ENCODE results near the gene CLASP1. TPM values are rescaled to one million over a fixed set of nuclear protein-coding genes. Genes with fewer than 3 reads are reported as not detected.
"Not testable (repeated sequence)": the region's sequence is repeated elsewhere in the genome, so short reads cannot be mapped to it uniquely, and the experiment has no call there.

CLASP1 gene
- total and polyA plus RNA-seq, 2 experiments from 2014 or later = 20.1 to 37.4 TPM

GRCh38 chr2:121335294-121336290, 313.7 kb downstream of the CLASP1 start:
- H3K4me2 ChIP-seq (ENCODE audit: unreplicated experiment) = no peak overlapping the region
- H4K20me1 ChIP-seq (ENCODE audit: insufficient read depth) = no peaks in the 10 kb centered on the region
- no peaks in the 10 kb centered on the region for H3K9me2 ChIP-seq (ENCODE audit: insufficient read depth)
- no peak overlapping the region for H3K4me3 ChIP-seq
- H3K4me1 ChIP-seq (ENCODE audit: insufficient read depth) = no peaks in the 10 kb centered on the region
- H3F3A ChIP-seq (ENCODE audit: insufficient read depth) = no peaks in the 10 kb centered on the region
- no peak for DNase-seq
- H3K36me3 ChIP-seq (ENCODE audit: low read depth) = peaks cover 15% of the 10 kb centered on the region; the same call in 1 of the 2 replicates
- H3K9ac ChIP-seq = no peak overlapping the region
- in situ Hi-C loops (cut with MboI) = no loop called here
- no peak overlapping the region for H3K27ac ChIP-seq
- no peak overlapping the region for H2AFZ ChIP-seq
- TF ChIP-seq EZH2 (IDR thresholded peaks at IDR 0.05; ENCODE audit: insufficient read depth, poor library complexity, severe bottlenecking) (no peak), EZH2phosphoT487 (IDR thresholded peaks at IDR 0.05; ENCODE audit: insufficient read depth, low read depth) (no peak)
- H3K79me2 ChIP-seq (ENCODE audit: insufficient read depth) = no peaks in the 10 kb centered on the region
- no peaks in the 10 kb centered on the region for H3K27me3 ChIP-seq (replicated peaks; ENCODE audit: insufficient read depth)
- 72% methylated on average over 21 to 22 of the region's 22 CpGs for WGBS, 2 experiments (ENCODE audit: low coverage in 1 of 2, low lambda C conversion rate in 2 of 2, missing lambda C conversion rate in 2 of 2)
- H3K9me3 ChIP-seq (ENCODE audit: low read depth) = no peaks in the 10 kb centered on the region

- H4K20me1 ChIP-seq (ENCODE audit: insufficient read depth) = no peaks in the 10 kb centered on the region
- peaks cover 6% of the 10 kb centered on the region; the same call in 1 of the 2 replicates for H3K36me3 ChIP-seq (ENCODE audit: low read depth)
Measured at GRCh38 chr2:121334581-121335293, 314.5 kb downstream of the CLASP1 start.

GRCh38 chr2:121333834-121334558, 315.3 kb downstream of the CLASP1 start:
- Histone ChIP-seq H3K27me3 (replicated peaks; ENCODE audit: insufficient read depth) (peaks cover 7% of the 10 kb centered on the region; the same call in 1 of the 2 replicates), H3F3A (ENCODE audit: insufficient read depth) (no peaks in the 10 kb centered on the region), H2AFZ (no peak overlapping the region), H3K9me2 (ENCODE audit: insufficient read depth) (no peaks in the 10 kb centered on the region), H3K4me1 (ENCODE audit: insufficient read depth) (no peaks in the 10 kb centered on the region), H4K20me1 (ENCODE audit: insufficient read depth) (no peaks in the 10 kb centered on the region), H3K4me2 (ENCODE audit: unreplicated experiment) (no peak overlapping the region), H3K79me2 (ENCODE audit: insufficient read depth) (no peaks in the 10 kb centered on the region), H3K9ac (no peak overlapping the region), H3K27ac (no peak overlapping the region), H3K9me3 (ENCODE audit: low read depth) (no peaks in the 10 kb centered on the region), H3K4me3 (no peak overlapping the region), H3K36me3 (ENCODE audit: low read depth) (no peaks in the 10 kb centered on the region; the same call in 1 of the 2 replicates)
- no peak for DNase-seq
- in situ Hi-C loops (cut with MboI) = no loop called here
- TF ChIP-seq EZH2 (IDR thresholded peaks at IDR 0.05; ENCODE audit: insufficient read depth, poor library complexity, severe bottlenecking) (no peak), EZH2phosphoT487 (IDR thresholded peaks at IDR 0.05; ENCODE audit: insufficient read depth, low read depth) (no peak)
- WGBS, 2 experiments (ENCODE audit: low coverage in 1 of 2, low lambda C conversion rate in 2 of 2, missing lambda C conversion rate in 2 of 2) = 33 to 35% methylated on average over 12 of the region's 12 CpGs

More at GRCh38 chr2:121334581-121335293, 314.5 kb downstream of the CLASP1 start:
- H3F3A ChIP-seq (ENCODE audit: insufficient read depth) = no peaks in the 10 kb centered on the region
- H3K27me3 ChIP-seq (replicated peaks; ENCODE audit: insufficient read depth) = 0 out of 2 replicates have a peak, but pooled peaks cover 7% of the 10 kb centered on the region
- H3K9ac ChIP-seq = no peak overlapping the region
- no peaks in the 10 kb centered on the region for H3K79me2 ChIP-seq (ENCODE audit: insufficient read depth)
- DNase-seq = no peak
- in situ Hi-C loops (cut with MboI) = no loop called here
- no peak overlapping the region for H3K4me2 ChIP-seq (ENCODE audit: unreplicated experiment)
- TF ChIP-seq EZH2phosphoT487 (IDR thresholded peaks at IDR 0.05; ENCODE audit: insufficient read depth, low read depth) (no peak), EZH2 (IDR thresholded peaks at IDR 0.05; ENCODE audit: insufficient read depth, poor library complexity, severe bottlenecking) (no peak)
- WGBS, 2 experiments (ENCODE audit: low coverage in 1 of 2, low lambda C conversion rate in 2 of 2, missing lambda C conversion rate in 2 of 2) = 78 to 81% methylated on average over 12 to 14 of the region's 14 CpGs
- no peaks in the 10 kb centered on the region for H3K4me1 ChIP-seq (ENCODE audit: insufficient read depth)
- no peaks in the 10 kb centered on the region for H3K9me2 ChIP-seq (ENCODE audit: insufficient read depth)
- no peak overlapping the region for H3K4me3 ChIP-seq
- no peak overlapping the region for H3K27ac ChIP-seq
- no peak overlapping the region for H2AFZ ChIP-seq
- no peaks in the 10 kb centered on the region for H3K9me3 ChIP-seq (ENCODE audit: low read depth)

- no peak overlapping the region for H2AFZ ChIP-seq
- no peak for TF ChIP-seq EZH2phosphoT487 (IDR thresholded peaks at IDR 0.05; ENCODE audit: insufficient read depth, low read depth)
- TF ChIP-seq EZH2 (IDR thresholded peaks at IDR 0.05; ENCODE audit: insufficient read depth, poor library complexity, severe bottlenecking) = no peak
- H3K27me3 ChIP-seq (replicated peaks; ENCODE audit: insufficient read depth) = peaks cover 7% of the 10 kb centered on the region; the same call in 1 of the 2 replicates
- no peaks in the 10 kb centered on the region for H3K79me2 ChIP-seq (ENCODE audit: insufficient read depth)
- H3K4me1 ChIP-seq (ENCODE audit: insufficient read depth) = no peaks in the 10 kb centered on the region
- no peaks in the 10 kb centered on the region; the same call in 1 of the 2 replicates for H3K36me3 ChIP-seq (ENCODE audit: low read depth)
- no peaks in the 10 kb centered on the region for H4K20me1 ChIP-seq (ENCODE audit: insufficient read depth)
- no peaks in the 10 kb centered on the region for H3K9me2 ChIP-seq (ENCODE audit: insufficient read depth)
- H3K9ac ChIP-seq = no peak overlapping the region
- no peaks in the 10 kb centered on the region for H3F3A ChIP-seq (ENCODE audit: insufficient read depth)
- H3K4me2 ChIP-seq (ENCODE audit: unreplicated experiment) = no peak overlapping the region
- 64 to 68% methylated on average over 12 to 17 of the region's 17 CpGs for WGBS, 2 experiments (ENCODE audit: low coverage in 1 of 2, low lambda C conversion rate in 2 of 2, missing lambda C conversion rate in 2 of 2)
- in situ Hi-C loops (cut with MboI) = no loop called here
- H3K4me3 ChIP-seq = no peak overlapping the region
- no peak for DNase-seq
- no peaks in the 10 kb centered on the region for H3K9me3 ChIP-seq (ENCODE audit: low read depth)
- H3K27ac ChIP-seq = no peak overlapping the region
Measured at GRCh38 chr2:121333231-121333630, 316.0 kb downstream of the CLASP1 start.

GRCh38 chr2:121331324-121331723, 317.9 kb downstream of the CLASP1 start:
- WGBS, 2 experiments (ENCODE audit: low coverage in 1 of 2, low lambda C conversion rate in 2 of 2, missing lambda C conversion rate in 2 of 2) = 67 to 70% methylated on average over 8 of the region's 8 CpGs
- H3K27ac ChIP-seq; H3K4me1 ChIP-seq (ENCODE audit: insufficient read depth); in situ Hi-C loops (cut with MboI); H3K79me2 ChIP-seq (ENCODE audit: insufficient read depth); H3K9me3 ChIP-seq (ENCODE audit: low read depth); H3K9ac ChIP-seq; H3K9me2 ChIP-seq (ENCODE audit: insufficient read depth); H4K20me1 ChIP-seq (ENCODE audit: insufficient read depth); H3K27me3 ChIP-seq (replicated peaks; ENCODE audit: insufficient read depth); H3K36me3 ChIP-seq (ENCODE audit: low read depth); H3K4me3 ChIP-seq; H2AFZ ChIP-seq; DNase-seq; H3F3A ChIP-seq (ENCODE audit: insufficient read depth); H3K4me2 ChIP-seq (ENCODE audit: unreplicated experiment): not testable (repeated sequence)

Measured in GM23248 (cell line).